ENCODE data around the gene LYPD6. TPM values are rescaled to one million over a fixed set of nuclear protein-coding genes. Genes with fewer than 3 reads are reported as not detected.

Gene LYPD6
- total RNA-seq, 1 donor from 2014 or later: 2.1 TPM

DNA sequence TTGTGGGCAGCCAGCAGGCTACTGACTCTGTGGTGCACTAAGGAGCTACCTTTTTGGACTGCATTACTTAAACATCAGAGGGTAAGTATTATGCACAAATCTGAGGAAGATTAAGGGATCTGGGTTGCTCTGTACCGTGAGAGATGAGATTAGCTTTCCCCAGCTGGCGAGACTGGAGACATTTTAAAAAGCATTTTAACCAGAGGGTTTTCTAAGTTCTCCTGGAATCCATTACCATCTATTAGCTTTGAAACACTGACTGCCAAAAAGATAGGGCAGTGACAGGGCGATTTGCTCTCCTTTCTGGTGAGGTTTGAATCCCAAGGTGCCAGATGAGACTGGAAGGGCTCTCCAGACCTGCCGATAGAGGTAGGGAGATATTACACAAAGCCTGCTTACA lies 63.2 kb downstream of the LYPD6 start:
- Mint-ChIP-seq H3K4me3 (ENCODE audit: unreplicated experiment) (no peak overlapping the region), H3K36me3 (ENCODE audit: unreplicated experiment) (no peaks in the 10 kb centered on the region), H3K9me3 (ENCODE audit: unreplicated experiment) (no peaks in the 10 kb centered on the region), H3K27me3 (ENCODE audit: unreplicated experiment) (no peaks in the 10 kb centered on the region), H3K27ac (ENCODE audit: unreplicated experiment) (no peak overlapping the region), H3K4me1 (ENCODE audit: unreplicated experiment) (peaks cover 3% of the 10 kb centered on the region)
- TF ChIP-seq, protein P1, sequence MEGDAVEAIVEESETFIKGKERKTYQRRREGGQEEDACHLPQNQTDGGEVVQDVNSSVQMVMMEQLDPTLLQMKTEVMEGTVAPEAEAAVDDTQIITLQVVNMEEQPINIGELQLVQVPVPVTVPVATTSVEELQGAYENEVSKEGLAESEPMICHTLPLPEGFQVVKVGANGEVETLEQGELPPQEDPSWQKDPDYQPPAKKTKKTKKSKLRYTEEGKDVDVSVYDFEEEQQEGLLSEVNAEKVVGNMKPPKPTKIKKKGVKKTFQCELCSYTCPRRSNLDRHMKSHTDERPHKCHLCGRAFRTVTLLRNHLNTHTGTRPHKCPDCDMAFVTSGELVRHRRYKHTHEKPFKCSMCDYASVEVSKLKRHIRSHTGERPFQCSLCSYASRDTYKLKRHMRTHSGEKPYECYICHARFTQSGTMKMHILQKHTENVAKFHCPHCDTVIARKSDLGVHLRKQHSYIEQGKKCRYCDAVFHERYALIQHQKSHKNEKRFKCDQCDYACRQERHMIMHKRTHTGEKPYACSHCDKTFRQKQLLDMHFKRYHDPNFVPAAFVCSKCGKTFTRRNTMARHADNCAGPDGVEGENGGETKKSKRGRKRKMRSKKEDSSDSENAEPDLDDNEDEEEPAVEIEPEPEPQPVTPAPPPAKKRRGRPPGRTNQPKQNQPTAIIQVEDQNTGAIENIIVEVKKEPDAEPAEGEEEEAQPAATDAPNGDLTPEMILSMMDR (IDR thresholded peaks at IDR 0.05): no peak
- no peak for DNase-seq (ENCODE audit: extremely low spot score, unreplicated experiment)

DNA sequence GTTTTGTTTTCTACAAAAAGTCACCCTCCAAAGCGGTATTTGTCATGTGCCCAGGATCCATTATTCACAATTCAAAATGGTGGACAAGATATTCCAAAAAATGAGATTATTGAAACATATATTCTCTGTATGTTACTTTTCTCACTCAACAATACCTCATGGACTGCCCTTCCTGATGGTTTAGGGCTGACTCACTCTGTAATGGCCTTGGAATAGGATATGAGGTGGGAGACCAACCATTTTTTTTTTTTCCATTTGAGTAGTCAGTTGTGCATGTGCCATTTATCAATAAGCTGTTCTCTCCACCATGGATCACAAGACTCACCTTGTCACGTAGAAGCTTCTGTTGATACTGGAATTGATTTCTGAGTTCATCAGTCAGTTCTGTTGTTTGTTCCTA lies 64.5 kb downstream of the LYPD6 start:
- H3K4me1 Mint-ChIP-seq (ENCODE audit: unreplicated experiment): no peaks in the 10 kb centered on the region
- no peaks in the 10 kb centered on the region for H3K9me3 Mint-ChIP-seq (ENCODE audit: unreplicated experiment)
- H3K27me3 Mint-ChIP-seq (ENCODE audit: unreplicated experiment): no peaks in the 10 kb centered on the region
- H3K4me3 Mint-ChIP-seq (ENCODE audit: unreplicated experiment): no peak overlapping the region
- DNase-seq (ENCODE audit: extremely low spot score, unreplicated experiment): no peak
- no peak overlapping the region for H3K27ac Mint-ChIP-seq (ENCODE audit: unreplicated experiment)
- H3K36me3 Mint-ChIP-seq (ENCODE audit: unreplicated experiment): no peaks in the 10 kb centered on the region
- TF ChIP-seq, protein P1 (IDR thresholded peaks at IDR 0.05): no peak

DNA sequence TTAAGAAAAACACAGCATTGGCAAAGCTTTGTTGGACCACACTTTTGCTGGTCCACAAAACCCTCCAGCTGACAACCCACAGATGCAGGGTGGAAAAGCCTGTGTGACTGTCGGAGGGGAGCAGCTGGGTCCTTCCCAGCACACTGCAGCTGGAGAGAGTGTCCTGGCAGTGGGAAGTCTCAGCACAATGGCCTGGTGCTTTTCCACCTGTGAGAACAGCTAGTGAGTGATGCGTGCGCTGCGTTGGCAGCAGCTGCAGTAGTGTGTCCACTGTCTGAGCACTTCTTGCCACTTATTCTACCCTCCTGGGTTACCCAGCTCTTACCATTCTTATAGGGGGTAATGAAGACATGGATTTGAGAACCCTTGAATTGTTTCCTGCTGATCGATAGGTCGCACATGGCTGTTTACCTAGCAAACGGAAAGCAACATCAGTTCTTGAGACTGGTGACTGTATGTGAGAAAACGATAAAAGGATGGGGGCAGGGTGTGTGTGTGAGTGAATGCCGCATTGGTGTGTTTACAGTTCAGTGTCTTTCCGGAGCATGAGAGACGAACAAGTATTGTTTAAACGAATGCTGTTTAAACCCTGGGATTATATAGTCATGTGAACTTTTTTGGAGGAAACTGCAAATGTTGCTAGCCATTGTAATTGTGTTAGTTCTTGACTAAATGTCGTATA lies 69.7 kb downstream of the LYPD6 start:
- DNase-seq (ENCODE audit: extremely low spot score, unreplicated experiment): no peak
- Mint-ChIP-seq H3K9me3 (ENCODE audit: unreplicated experiment) (peaks cover 4% of the 10 kb centered on the region), H3K36me3 (ENCODE audit: unreplicated experiment) (no peaks in the 10 kb centered on the region), H3K4me1 (ENCODE audit: unreplicated experiment) (no peaks in the 10 kb centered on the region), H3K27ac (ENCODE audit: unreplicated experiment) (no peak overlapping the region), H3K4me3 (ENCODE audit: unreplicated experiment) (no peak overlapping the region), H3K27me3 (ENCODE audit: unreplicated experiment) (no peaks in the 10 kb centered on the region)
- TF ChIP-seq, protein P1 (IDR thresholded peaks at IDR 0.05): no peak

DNA sequence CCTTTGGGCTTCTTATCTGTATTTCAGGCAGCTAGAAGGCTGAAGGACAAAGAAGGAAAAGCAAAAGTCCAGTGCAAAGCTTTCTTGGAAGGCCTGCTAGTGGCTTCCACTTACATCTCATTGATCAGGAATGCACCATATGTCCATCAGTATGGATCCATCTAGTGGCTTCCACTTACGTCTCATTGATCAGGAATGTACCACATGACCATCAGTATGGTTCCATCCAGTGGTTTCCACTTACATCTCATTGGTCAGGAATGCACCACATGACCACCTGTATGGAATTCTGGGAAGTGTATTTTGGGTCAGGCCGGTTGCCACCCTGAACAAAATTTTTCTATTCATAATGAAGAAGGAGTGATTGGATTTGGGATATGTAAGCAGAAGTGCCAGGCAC lies 70.6 kb downstream of the LYPD6 start:
- no peak overlapping the region for H3K27ac Mint-ChIP-seq (ENCODE audit: unreplicated experiment)
- no peak for DNase-seq (ENCODE audit: extremely low spot score, unreplicated experiment)

DNA sequence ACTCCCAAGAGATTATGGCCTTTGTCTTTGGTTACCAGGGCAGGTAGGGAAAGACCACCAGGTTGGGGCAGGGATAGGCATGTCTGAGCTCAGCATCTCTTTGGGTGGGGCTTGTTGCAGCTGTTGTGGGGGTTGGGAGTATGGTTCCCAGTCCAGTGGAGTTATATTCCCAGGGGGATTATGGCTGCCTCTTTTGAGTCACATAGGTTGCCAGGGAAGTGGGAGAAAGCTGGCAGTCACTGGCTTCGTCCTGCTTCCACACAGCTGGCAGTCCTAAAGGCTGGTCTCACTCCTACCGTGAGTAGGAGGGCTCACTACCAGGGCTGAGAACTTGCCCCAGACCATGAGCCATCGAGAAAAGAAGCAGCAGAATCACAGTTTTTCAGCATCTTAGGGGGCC lies 79.1 kb downstream of the LYPD6 start:
- H3K4me3 Mint-ChIP-seq (ENCODE audit: unreplicated experiment): no peak overlapping the region
- TF ChIP-seq, protein P1 (IDR thresholded peaks at IDR 0.05): no peak
- no peaks in the 10 kb centered on the region for H3K27me3 Mint-ChIP-seq (ENCODE audit: unreplicated experiment)
- H3K4me1 Mint-ChIP-seq (ENCODE audit: unreplicated experiment): no peaks in the 10 kb centered on the region
- DNase-seq (ENCODE audit: extremely low spot score, unreplicated experiment): no peak
- H3K27ac Mint-ChIP-seq (ENCODE audit: unreplicated experiment): no peak overlapping the region
- H3K36me3 Mint-ChIP-seq (ENCODE audit: unreplicated experiment): peaks cover 6% of the 10 kb centered on the region
- peaks cover 7% of the 10 kb centered on the region for H3K9me3 Mint-ChIP-seq (ENCODE audit: unreplicated experiment)

More for the DNA sequence above, 70.6 kb downstream of the LYPD6 start:
- Mint-ChIP-seq H3K4me3 (ENCODE audit: unreplicated experiment) (no peak overlapping the region), H3K36me3 (ENCODE audit: unreplicated experiment) (no peaks in the 10 kb centered on the region), H3K4me1 (ENCODE audit: unreplicated experiment) (no peaks in the 10 kb centered on the region), H3K9me3 (ENCODE audit: unreplicated experiment) (peaks cover 4% of the 10 kb centered on the region), H3K27me3 (ENCODE audit: unreplicated experiment) (no peaks in the 10 kb centered on the region)
- TF ChIP-seq, protein P1 (IDR thresholded peaks at IDR 0.05): no peak

Measured in osteocyte (in vitro differentiated cells).